Naive B cell (primary cell): ENCODE measurements around the gene LYPD4. TPM values are rescaled to one million over a fixed set of nuclear protein-coding genes. Genes with fewer than 3 reads are reported as not detected.
"Not testable (repeated sequence)": the region's sequence is repeated elsewhere in the genome, so short reads cannot be mapped to it uniquely, and the experiment has no call there.

ENCODE experiments used
- ATAC-seq, 2 donors: fragments of 150-1000 bp; cut with Tn5 transposase; 2 replicates each; pipeline ENCODE4 v1.10.0; 2021; ENCODE audit warnings: low read depth in 2 of 2, mild to moderate bottlenecking in 2 of 2, moderate library complexity in 2 of 2
- DNase-seq: peaks from one replicate; pipeline ENCODE4 v3.0.0; 2022
- H3K27ac Mint-ChIP-seq, 6 donors: one replicate each; pipeline ENCODE4 v1.8.0; 2020 to 2022; ENCODE audit warnings: mild to moderate bottlenecking in 6 of 6, mixed read lengths in 6 of 6, moderate library complexity in 5 of 6, inconsistent platforms in 2 of 6
- H3K27me3 Mint-ChIP-seq, 3 donors: one replicate each; pipeline ENCODE4 v1.8.0; 2021 to 2022; ENCODE audit warnings: mixed read lengths in 3 of 3, mild to moderate bottlenecking in 1 of 3
- H3K36me3 Mint-ChIP-seq, 2 donors: one replicate each; pipeline ENCODE4 v1.8.0; 2020 to 2022; ENCODE audit warnings: mixed read lengths in 2 of 2, inconsistent platforms in 1 of 2, mild to moderate bottlenecking in 1 of 2
- H3K4me1 Mint-ChIP-seq, 3 donors: one replicate each; pipeline ENCODE4 v1.8.0; 2020 to 2022; ENCODE audit warnings: mixed read lengths in 3 of 3, inconsistent platforms in 1 of 3, mild to moderate bottlenecking in 1 of 3, moderate library complexity in 1 of 3
- H3K4me3 Mint-ChIP-seq, 8 donors: one replicate each; pipeline ENCODE4 v1.8.0; 2020 to 2022; ENCODE audit warnings: mild to moderate bottlenecking in 8 of 8, mixed read lengths in 8 of 8, moderate library complexity in 8 of 8, inconsistent platforms in 2 of 8
- H3K9me3 Mint-ChIP-seq, 7 donors: one replicate each; pipeline ENCODE4 v1.8.0; 2020 to 2022; ENCODE audit warnings: mixed read lengths in 7 of 7, mild to moderate bottlenecking in 5 of 7, inconsistent platforms in 2 of 7, moderate library complexity in 1 of 7
- polyA plus RNA-seq, 6 donors: library from polyadenylated mRNA; unstranded; fragments of 300-500 nt; fragmentation: Illumina TruSeq; gene quantifications; one replicate each; pipeline ENCODE4 v1.2.3, GENCODE V29; 2021; ENCODE audit warnings: low read depth in 6 of 6

Gene LYPD4
- polyA plus RNA-seq, 6 donors from 2014 or later = not detected

DNA sequence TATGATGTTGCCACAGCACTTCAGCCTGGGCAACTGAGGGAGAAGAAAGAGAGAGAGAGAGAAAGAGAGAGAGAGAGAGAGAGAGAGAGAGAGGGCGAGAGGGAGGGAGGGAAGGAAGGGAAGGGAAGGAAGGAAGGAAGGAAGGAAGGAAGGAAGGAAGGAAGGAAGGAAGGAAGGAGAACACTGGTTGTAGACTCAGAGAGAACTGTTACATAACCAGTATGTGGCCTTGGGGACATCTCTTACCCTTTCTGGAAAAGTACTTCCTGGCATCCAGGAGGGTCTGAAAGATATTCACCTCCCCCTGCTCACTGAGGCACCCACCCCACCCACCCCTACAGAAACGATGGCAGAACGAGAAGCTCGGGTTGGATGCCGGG, 35.8 kb upstream of the LYPD4 start:
- H3K9me3 Mint-ChIP-seq = no peaks in the 10 kb centered on the region
- H3K4me1 Mint-ChIP-seq = peaks cover 46 to 67% (median 50%) of the 10 kb centered on the region in 3 donors
- peaks cover 0 to 26% of the 10 kb centered on the region in 2 donors for H3K36me3 Mint-ChIP-seq
- DNase-seq (no peak), ATAC-seq (no peak)
- peak overlapping the region; percentile 92 to 100 (median 99) for H3K4me3 Mint-ChIP-seq
- H3K27ac Mint-ChIP-seq = peak overlapping the region in 2 of 6 donors; percentile 97 to 98
- H3K27me3 Mint-ChIP-seq = no peaks in the 10 kb centered on the region

GRCh38 chr19:41879670-41880328, 35.3 kb upstream of the LYPD4 start:
- Mint-ChIP-seq H3K27ac (peak overlapping the region; percentile 66 to 98 (median 82)), H3K4me1 (peaks cover 42 to 67% (median 49%) of the 10 kb centered on the region in 3 donors), H3K36me3 (peaks cover 0 to 26% of the 10 kb centered on the region in 2 donors), H3K4me3 (peak overlapping the region; percentile 92 to 100 (median 99)), H3K9me3 (no peaks in the 10 kb centered on the region), H3K27me3 (no peaks in the 10 kb centered on the region)
- no peak for DNase-seq
- no peak for ATAC-seq

DNA sequence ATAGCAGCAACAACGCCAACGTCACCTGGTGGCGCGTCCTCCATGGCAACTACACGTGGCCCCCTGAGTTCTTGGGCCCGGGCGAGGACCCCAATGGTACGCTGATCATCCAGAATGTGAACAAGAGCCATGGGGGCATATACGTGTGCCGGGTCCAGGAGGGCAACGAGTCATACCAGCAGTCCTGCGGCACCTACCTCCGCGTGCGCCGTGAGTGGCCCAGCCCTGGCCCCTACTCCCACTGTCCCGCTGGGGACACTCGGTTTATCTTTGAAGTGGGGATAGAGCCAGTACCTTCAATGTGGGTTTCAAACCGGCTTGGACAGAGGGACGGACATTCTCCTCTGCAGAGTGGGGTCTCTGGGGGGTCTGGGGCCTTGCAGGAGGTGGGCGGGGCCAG, 34.6 kb upstream of the LYPD4 start:
- DNase-seq (no peak), ATAC-seq (no peak)
- Mint-ChIP-seq H3K4me1 (peaks cover 39 to 70% (median 46%) of the 10 kb centered on the region in 3 donors), H3K27ac (peak overlapping the region; percentile 18 to 98 (median 86)), H3K27me3 (no peaks in the 10 kb centered on the region), H3K36me3 (peaks cover 0 to 26% of the 10 kb centered on the region in 2 donors), H3K4me3 (peak overlapping the region; percentile 92 to 100 (median 99)), H3K9me3 (no peaks in the 10 kb centered on the region)

GRCh38 chr19:41877916-41878905, 33.7 kb upstream of the LYPD4 start:
- no peak for DNase-seq
- H3K27ac Mint-ChIP-seq = peak overlapping the region; percentile 97 to 100 (median 98)
- peak overlapping the region; percentile 92 to 100 (median 99) for H3K4me3 Mint-ChIP-seq
- ATAC-seq = no peak
- peaks cover 37 to 76% (median 52%) of the 10 kb centered on the region in 3 donors for H3K4me1 Mint-ChIP-seq
- no peaks in the 10 kb centered on the region for H3K9me3 Mint-ChIP-seq
- no peaks in the 10 kb centered on the region for H3K27me3 Mint-ChIP-seq
- peaks cover 0 to 26% of the 10 kb centered on the region in 2 donors for H3K36me3 Mint-ChIP-seq

DNA sequence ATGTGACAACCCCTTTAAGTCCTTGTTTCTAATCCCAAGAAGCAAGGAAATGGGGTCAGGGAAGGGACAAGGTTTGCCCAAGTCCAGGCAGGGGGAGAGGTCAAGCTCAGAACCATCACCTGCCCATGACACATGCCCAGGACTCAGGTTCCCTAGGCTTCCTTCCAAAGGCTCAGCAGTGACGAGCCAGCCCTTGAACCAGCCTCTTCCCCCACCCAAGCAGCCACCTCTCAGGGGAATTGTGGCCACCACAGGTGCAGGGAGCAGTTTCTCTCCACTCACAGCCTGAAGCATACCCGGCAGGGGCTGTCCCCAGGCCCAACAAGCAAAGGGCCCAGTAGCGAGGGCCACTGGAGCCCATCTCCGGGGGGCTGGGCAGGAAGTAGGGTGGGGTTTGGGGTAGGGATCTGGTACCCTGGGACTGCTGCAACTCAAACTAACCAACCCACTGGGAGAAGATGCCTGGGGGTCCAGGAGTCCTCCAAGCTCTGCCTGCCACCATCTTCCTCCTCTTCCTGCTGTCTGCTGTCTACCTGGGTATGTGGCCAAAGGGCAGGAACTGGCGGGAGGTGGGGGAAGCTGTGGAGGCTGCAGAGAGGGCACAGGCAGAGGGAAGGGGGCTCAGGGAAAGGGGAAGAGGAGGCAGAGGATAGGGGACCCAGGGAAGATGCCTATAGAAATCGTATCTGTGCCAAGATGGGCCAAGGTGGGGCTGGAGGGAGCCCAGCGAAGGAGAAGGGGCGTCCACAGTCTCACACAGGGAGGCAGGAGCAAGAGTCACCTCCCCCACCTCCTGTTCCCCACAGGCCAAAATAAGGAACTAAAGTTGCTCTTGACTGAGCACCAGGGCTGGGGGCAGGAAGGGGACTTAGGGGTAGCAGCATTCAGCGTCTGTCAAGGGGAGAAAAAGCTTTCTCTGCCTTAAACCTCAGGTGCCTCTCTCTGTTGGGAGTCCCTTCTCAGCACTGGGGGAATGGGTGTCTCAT, 32.7 kb upstream of the LYPD4 start, which contains the start of gene CD79A:
CD79A (plus strand) TSS at position 433 of the 986 bp plus-strand sequence; CDS start at position 459, 26 bp downstream.
- ATAC-seq (peak; percentile 74 to 76), DNase-seq (peak; percentile 99)
- Mint-ChIP-seq H3K4me3 (peak within 1 kb of the TSS; percentile 92 to 100 (median 99)), H3K36me3 (peaks cover 0 to 18% of the 10 kb centered on the region in 2 donors), H3K27me3 (no peaks in the 10 kb centered on the region), H3K9me3 (no peaks in the 10 kb centered on the region), H3K27ac (peak within 1 kb of the TSS; percentile 97 to 100 (median 98)), H3K4me1 (peaks cover 40 to 81% (median 55%) of the 10 kb centered on the region in 3 donors)

- Mint-ChIP-seq H3K4me1 (peaks cover 44 to 83% (median 56%) of the 10 kb centered on the region in 3 donors), H3K4me3 (peak overlapping the region; percentile 87 to 100 (median 99)), H3K27ac (peak overlapping the region; percentile 97 to 100 (median 98)), H3K36me3 (peaks cover 6 to 15% of the 10 kb centered on the region in 2 donors)
- not testable (repeated sequence) for ATAC-seq, H3K9me3 Mint-ChIP-seq, H3K27me3 Mint-ChIP-seq, DNase-seq
These were observed 31.5 kb upstream of the LYPD4 start for GRCh38 chr19:41875973-41876372.

- H3K4me3 Mint-ChIP-seq = peak overlapping the region; percentile 57 to 91 (median 80)
- H3K27me3 Mint-ChIP-seq = no peaks in the 10 kb centered on the region
- DNase-seq = peak; percentile 64
- H3K4me1 Mint-ChIP-seq = peaks cover 44 to 84% (median 52%) of the 10 kb centered on the region in 3 donors
- H3K27ac Mint-ChIP-seq = peak overlapping the region; percentile 32 to 99 (median 96)
- peaks cover 7 to 11% of the 10 kb centered on the region in 2 donors for H3K36me3 Mint-ChIP-seq
- H3K9me3 Mint-ChIP-seq = no peaks in the 10 kb centered on the region
- no peak for ATAC-seq
These were observed 28.5 kb upstream of the LYPD4 start for GRCh38 chr19:41872775-41873647.

DNA sequence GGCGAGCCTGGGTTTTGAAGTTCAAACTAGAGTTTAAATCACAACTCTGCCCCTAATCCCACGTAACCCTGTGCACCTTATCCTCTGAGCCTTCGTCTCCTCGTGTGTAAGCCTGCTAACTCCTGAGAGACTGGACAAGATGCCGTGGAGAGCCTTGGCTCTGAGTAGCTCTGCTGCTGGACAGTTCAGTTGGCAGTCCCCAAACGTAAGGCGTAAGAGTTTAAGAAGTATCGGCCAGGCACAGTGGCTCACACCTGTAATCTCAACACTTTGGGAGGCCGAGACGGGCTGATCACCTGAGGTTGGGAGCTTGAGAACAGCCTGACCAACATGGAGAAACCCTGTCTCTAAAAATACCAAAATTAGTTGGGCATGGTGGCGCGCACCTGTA, 27.9 kb upstream of the LYPD4 start:
- no peaks in the 10 kb centered on the region for H3K9me3 Mint-ChIP-seq
- H3K27me3 Mint-ChIP-seq = no peaks in the 10 kb centered on the region
- peak overlapping the region in 4 of 8 donors; percentile 25 to 84 (median 34) for H3K4me3 Mint-ChIP-seq

DNA sequence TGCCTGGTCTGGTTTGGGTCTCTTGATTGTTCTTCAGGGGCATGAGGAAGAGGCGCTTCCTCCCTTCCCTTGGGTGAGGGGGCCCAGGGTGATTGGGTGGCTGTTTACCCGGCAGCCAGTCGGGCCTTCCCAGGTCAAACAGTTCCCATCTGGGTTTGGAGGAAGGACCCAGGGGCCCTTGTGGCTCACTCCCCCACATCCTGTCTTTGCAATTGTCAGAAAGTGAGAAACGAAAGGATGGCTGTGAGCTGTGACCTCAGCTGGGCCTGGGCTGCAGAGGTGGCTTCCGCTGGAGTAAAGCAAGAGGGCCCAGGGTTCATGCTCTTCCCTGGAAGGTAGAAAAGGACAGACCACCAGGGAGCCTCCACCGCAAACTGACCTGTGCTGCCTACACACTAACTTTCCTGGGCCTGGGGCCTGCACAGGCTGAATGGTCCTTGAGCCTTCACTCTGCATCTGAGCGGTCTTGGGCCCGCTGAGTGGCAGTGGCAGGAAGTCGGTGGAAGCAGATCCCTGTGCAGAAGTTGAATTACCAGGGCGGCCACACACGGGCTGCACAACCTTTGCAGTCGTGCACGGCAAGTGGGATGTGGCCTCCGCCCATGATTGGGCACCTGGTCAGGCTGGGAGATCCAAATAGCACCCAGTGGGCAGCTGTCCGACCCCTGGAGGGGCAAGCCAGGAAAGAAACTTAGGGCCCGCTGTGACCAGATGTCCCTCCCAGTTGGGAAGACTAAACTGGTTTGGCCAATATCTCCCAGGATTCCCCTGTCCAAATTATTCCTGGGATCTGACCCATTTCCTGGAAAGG, 27.3 kb upstream of the LYPD4 start:
- peak; percentile 73 for DNase-seq
- peak; percentile 28 to 37 for ATAC-seq
- peak overlapping the region; percentile 16 to 91 (median 80) for H3K4me3 Mint-ChIP-seq
- H3K4me1 Mint-ChIP-seq = peaks cover 45 to 89% (median 56%) of the 10 kb centered on the region in 3 donors
- no peaks in the 10 kb centered on the region for H3K27me3 Mint-ChIP-seq
- H3K36me3 Mint-ChIP-seq = peaks cover 7 to 8% of the 10 kb centered on the region in 2 donors
- H3K27ac Mint-ChIP-seq = peak overlapping the region; percentile 92 to 97 (median 96)
- H3K9me3 Mint-ChIP-seq = no peaks in the 10 kb centered on the region

More for the DNA sequence above, 27.9 kb upstream of the LYPD4 start:
- ATAC-seq (no peak), DNase-seq (no peak)
- Mint-ChIP-seq H3K36me3 (peaks cover 7 to 10% of the 10 kb centered on the region in 2 donors), H3K27ac (peak overlapping the region in 3 of 6 donors; percentile 67 to 97 (median 94)), H3K4me1 (peaks cover 45 to 88% (median 56%) of the 10 kb centered on the region in 3 donors)

DNA sequence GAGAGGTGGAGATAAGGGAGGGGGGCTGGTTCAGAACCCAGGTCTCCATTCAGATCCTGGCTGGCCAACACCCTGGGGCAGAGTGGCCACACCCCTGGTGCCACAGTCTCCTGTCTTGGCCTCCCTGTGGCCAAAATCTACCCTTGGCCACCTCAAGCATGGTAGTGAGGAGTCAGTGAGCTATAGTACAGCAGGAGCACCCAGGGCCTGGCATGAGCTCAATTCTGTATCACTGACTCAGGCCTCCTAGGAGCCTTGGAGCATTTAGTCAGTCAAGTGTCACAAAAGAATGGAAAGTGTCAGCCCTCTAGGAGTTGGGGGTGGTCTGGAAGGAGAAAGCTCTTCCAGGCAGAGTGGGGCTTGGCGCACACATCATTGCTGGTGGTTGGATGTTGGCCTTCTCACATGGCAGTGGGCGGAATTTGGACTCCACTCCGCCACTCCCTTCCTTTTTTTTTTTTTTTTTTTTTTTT, 26.0 kb upstream of the LYPD4 start:
- Mint-ChIP-seq H3K27ac (peak overlapping the region in 5 of 6 donors; percentile 60 to 97 (median 66)), H3K4me1 (peaks cover 43 to 89% (median 56%) of the 10 kb centered on the region in 3 donors), H3K36me3 (peaks cover 7 to 8% of the 10 kb centered on the region in 2 donors), H3K27me3 (no peaks in the 10 kb centered on the region), H3K9me3 (no peaks in the 10 kb centered on the region), H3K4me3 (peak overlapping the region in 7 of 8 donors; percentile 20 to 76 (median 56))
- DNase-seq (no peak), ATAC-seq (no peak)
